Trophoblast cell (in vitro differentiated cells and primary cell): ENCODE data around the gene MARCHF6.
A peak's percentile ranks its signal among the peaks of the same experiment; 100 is the strongest.
"Not testable (repeated sequence)": the region's sequence is repeated elsewhere in the genome, so short reads cannot be mapped to it uniquely, and the experiment has no call there.

Experiments
- DNase-seq, 2 donors: peaks; one replicate each; pipeline ENCODE4 v3.0.0-alpha.2; 2016
- H2AFZ ChIP-seq: 2 replicates; pipeline ENCODE4 v1.6.1; 2013; ENCODE audit warnings: low read length, moderate library complexity, mild to moderate bottlenecking; ENCODE audit not compliant: insufficient read depth, poor library complexity
- H2AK5ac ChIP-seq: 2 replicates; pipeline ENCODE4 v1.6.1; 2013; ENCODE audit warnings: mild to moderate bottlenecking, low read length
- H2BK120ac ChIP-seq: 2 replicates; pipeline ENCODE4 v1.6.1; 2013; ENCODE audit warnings: low read length, mild to moderate bottlenecking, moderate library complexity; ENCODE audit not compliant: insufficient read depth, poor library complexity
- H2BK12ac ChIP-seq: 2 replicates; pipeline ENCODE4 v1.6.1; 2013; ENCODE audit warnings: mild to moderate bottlenecking, low read length, moderate library complexity
- H2BK5ac ChIP-seq: 2 replicates; pipeline ENCODE4 v1.6.1; 2013; ENCODE audit warnings: low read length, low read depth, moderate library complexity, mild to moderate bottlenecking; ENCODE audit not compliant: poor library complexity
- H3K14ac ChIP-seq: 2 replicates; pipeline ENCODE4 v1.6.1; 2013; ENCODE audit warnings: mild to moderate bottlenecking, low read length
- H3K18ac ChIP-seq: 2 replicates; pipeline ENCODE4 v1.6.1; 2013; ENCODE audit warnings: mild to moderate bottlenecking, low read length
- H3K23ac ChIP-seq: 2 replicates; pipeline ENCODE4 v1.6.1; 2013; ENCODE audit warnings: low read length
- H3K27ac ChIP-seq: 2 replicates; pipeline ENCODE4 v1.5.1; 2013; ENCODE audit warnings: low read depth, mild to moderate bottlenecking, inconsistent platforms, low read length, moderate library complexity
- H3K27me3 ChIP-seq: 2 replicates; pipeline ENCODE4 v1.6.1; 2013; ENCODE audit warnings: inconsistent platforms, mild to moderate bottlenecking, low read length, moderate library complexity; ENCODE audit not compliant: insufficient read depth
- H3K36me3 ChIP-seq, 2 experiments: 1 replicate in 1 of 2; 2 replicates in 1 of 2; pipeline ENCODE4 v1.6.1; 2013; ENCODE audit warnings: low read length in 2 of 2, mild to moderate bottlenecking in 2 of 2, moderate library complexity in 1 of 2; ENCODE audit not compliant: insufficient read depth in 2 of 2, control insufficient read depth in 1 of 2
- H3K4ac ChIP-seq: 2 replicates; pipeline ENCODE4 v1.6.1; 2013; ENCODE audit warnings: low read depth, mild to moderate bottlenecking, low read length, moderate library complexity
- H3K4me1 ChIP-seq, 2 experiments: 1 replicate in 1 of 2; 2 replicates in 1 of 2; pipeline ENCODE4 v1.6.1; 2013; ENCODE audit warnings: low read length in 2 of 2, mild to moderate bottlenecking in 2 of 2, moderate library complexity in 1 of 2; ENCODE audit not compliant: insufficient read depth in 2 of 2, control insufficient read depth in 1 of 2
- H3K4me2 ChIP-seq: 2 replicates; pipeline ENCODE4 v1.6.1; 2013; ENCODE audit warnings: inconsistent platforms, mild to moderate bottlenecking, low read length, moderate library complexity
- H3K4me3 ChIP-seq: 2 replicates; pipeline ENCODE4 v1.5.1; 2013; ENCODE audit warnings: mild to moderate bottlenecking, low read depth, low read length, inconsistent platforms
- H3K79me1 ChIP-seq: one replicate; pipeline ENCODE4 v1.6.1; 2013; ENCODE audit warnings: low read length
- H3K79me2 ChIP-seq: 2 replicates; pipeline ENCODE4 v1.6.1; 2013; ENCODE audit warnings: low read length, mild to moderate bottlenecking; ENCODE audit not compliant: control insufficient read depth, insufficient read depth, poor library complexity
- H3K9ac ChIP-seq: 2 replicates; pipeline ENCODE4 v1.6.1; 2013; ENCODE audit warnings: mild to moderate bottlenecking, low read length
- H3K9me3 ChIP-seq: 2 replicates; pipeline ENCODE4 v1.6.1; 2013; ENCODE audit warnings: low read depth, mild to moderate bottlenecking, control low read depth, inconsistent platforms, low read length; ENCODE audit not compliant: insufficient read depth
- H4K12ac ChIP-seq: 2 replicates; pipeline ENCODE4 v1.6.1; 2013; ENCODE audit warnings: low read depth, mild to moderate bottlenecking, low read length, moderate library complexity
- H4K8ac ChIP-seq: 2 replicates; pipeline ENCODE4 v1.6.1; 2013; ENCODE audit warnings: low read depth, mild to moderate bottlenecking, low read length, moderate library complexity
- H4K91ac ChIP-seq: one replicate; pipeline ENCODE4 v1.6.1; 2013; ENCODE audit warnings: low read depth, mild to moderate bottlenecking, low read length, moderate library complexity
- WGBS: extraction: QIAGEN DNeasy Blood & Tissue Kit; methylation state at CpG from one replicate; pipeline ENCODE4 v1.1.7; 2013; ENCODE audit warnings: missing lambda C conversion rate; ENCODE audit not compliant: insufficient read length, insufficient coverage; ENCODE audit errors: extremely low coverage; 5-methylcytosine and 5-hydroxymethylcytosine counted together

MARCHF6 gene

DNA sequence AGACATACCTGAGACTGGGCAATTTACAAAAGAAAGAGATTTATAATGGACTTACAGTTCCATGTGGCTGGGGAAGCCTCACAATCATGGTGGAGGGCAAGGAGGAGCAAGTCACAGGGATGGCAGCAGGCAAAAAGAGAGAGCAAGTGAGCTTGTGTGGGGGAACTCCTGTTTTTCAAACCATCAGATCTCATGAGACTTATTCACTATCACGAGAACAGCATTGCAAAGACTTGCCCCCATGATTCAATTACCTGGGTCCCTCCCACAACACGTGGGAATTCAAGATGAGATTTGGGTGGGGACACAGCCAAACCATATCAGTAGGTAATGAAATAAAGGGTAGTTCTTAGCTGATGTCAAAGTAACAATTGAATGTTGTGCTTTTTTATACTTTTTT lies 17.9 kb downstream of the MARCHF6 start:
- not testable (repeated sequence) for H3K14ac ChIP-seq, H3K4me3 ChIP-seq, H2BK120ac ChIP-seq, H3K18ac ChIP-seq, DNase-seq, H4K91ac ChIP-seq, H2BK12ac ChIP-seq, H3K27me3 ChIP-seq, H2AK5ac ChIP-seq, H4K8ac ChIP-seq, H3K79me2 ChIP-seq, H3K9ac ChIP-seq, H3K4me2 ChIP-seq, H4K12ac ChIP-seq, H3K36me3 ChIP-seq, H3K9me3 ChIP-seq, H2BK5ac ChIP-seq, H3K23ac ChIP-seq, H3K27ac ChIP-seq, H3K79me1 ChIP-seq, H2AFZ ChIP-seq, H3K4me1 ChIP-seq
- WGBS: no CpG with 5 or more reads among the region's 2 CpGs
- H3K4ac ChIP-seq: peak overlapping the region; percentile 37

DNA sequence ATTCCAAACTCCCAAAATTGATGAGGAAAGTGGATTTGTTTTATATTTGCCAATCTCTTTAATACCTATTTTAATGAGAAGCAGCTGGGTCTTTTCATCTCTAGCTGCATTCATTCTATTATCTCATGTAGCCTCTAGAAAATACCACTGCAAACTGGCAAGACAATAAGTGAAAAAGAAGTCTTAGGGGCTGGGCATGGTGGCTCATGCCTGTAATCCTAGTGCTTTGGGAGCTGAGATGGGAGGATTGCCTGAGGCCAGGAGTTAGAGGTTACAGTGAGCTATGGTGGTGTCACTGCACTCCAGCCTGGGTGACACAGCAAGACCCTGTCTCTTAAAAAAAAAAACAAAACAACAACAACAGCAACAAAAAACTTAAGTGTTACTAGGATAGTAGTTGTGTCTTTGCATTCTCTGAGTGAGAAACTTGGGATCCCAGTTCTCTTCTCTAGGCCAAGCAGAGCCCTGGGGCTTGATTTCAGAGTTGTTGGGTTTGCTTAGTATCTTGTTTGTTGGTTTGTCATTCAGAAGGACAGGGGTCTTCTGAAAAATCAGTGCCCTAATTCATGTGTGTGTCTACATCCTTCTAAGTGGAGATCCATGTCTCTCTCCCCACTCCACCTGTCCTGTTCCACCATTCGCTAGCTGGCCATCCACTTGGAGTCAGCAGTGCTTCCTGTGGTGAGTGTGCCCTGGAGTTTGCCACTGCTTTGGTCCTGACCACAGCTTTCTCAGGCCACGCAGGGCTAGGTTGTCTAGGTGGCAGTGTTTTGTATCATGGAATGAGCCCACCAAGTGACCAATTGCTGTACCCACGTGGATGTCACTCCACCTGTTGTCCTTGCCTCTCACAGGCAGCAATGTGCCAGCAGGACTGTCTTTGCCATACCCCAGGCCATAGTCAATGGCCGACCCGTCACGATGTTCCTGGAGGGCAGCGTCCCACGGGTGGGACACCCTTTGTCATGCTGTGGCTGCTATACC lies 19.5 kb downstream of the MARCHF6 start:
- H2BK12ac ChIP-seq: no peak overlapping the region
- no peak overlapping the region for H3K4me2 ChIP-seq
- no peak overlapping the region for H3K4me3 ChIP-seq
- peaks cover 7 to 8% of the 10 kb centered on the region in 2 experiments for H3K36me3 ChIP-seq
- H3K14ac ChIP-seq: no peak overlapping the region
- peaks cover 7% of the 10 kb centered on the region for H3K79me2 ChIP-seq
- H3K27ac ChIP-seq: no peak overlapping the region
- H4K8ac ChIP-seq: no peak overlapping the region
- H3K9me3 ChIP-seq: no peaks in the 10 kb centered on the region
- no peaks in the 10 kb centered on the region for H3K79me1 ChIP-seq
- no peak for DNase-seq
- no peak overlapping the region for H3K9ac ChIP-seq
- whole genome bisulfite sequencing: no CpG with 5 or more reads among the region's 8 CpGs
- H4K91ac ChIP-seq: no peak overlapping the region
- H2AFZ ChIP-seq: peak overlapping the region; percentile 40
- H3K4me1 ChIP-seq: no peaks in the 10 kb centered on the region
- H2BK120ac ChIP-seq: no peak overlapping the region
- no peak overlapping the region for H3K23ac ChIP-seq
- H3K27me3 ChIP-seq: no peaks in the 10 kb centered on the region
- no peak overlapping the region for H4K12ac ChIP-seq
- H3K4ac ChIP-seq: peak overlapping the region; percentile 49
- peak overlapping the region; percentile 62 for H3K18ac ChIP-seq
- H2BK5ac ChIP-seq: no peak overlapping the region
- H2AK5ac ChIP-seq: no peak overlapping the region

DNA sequence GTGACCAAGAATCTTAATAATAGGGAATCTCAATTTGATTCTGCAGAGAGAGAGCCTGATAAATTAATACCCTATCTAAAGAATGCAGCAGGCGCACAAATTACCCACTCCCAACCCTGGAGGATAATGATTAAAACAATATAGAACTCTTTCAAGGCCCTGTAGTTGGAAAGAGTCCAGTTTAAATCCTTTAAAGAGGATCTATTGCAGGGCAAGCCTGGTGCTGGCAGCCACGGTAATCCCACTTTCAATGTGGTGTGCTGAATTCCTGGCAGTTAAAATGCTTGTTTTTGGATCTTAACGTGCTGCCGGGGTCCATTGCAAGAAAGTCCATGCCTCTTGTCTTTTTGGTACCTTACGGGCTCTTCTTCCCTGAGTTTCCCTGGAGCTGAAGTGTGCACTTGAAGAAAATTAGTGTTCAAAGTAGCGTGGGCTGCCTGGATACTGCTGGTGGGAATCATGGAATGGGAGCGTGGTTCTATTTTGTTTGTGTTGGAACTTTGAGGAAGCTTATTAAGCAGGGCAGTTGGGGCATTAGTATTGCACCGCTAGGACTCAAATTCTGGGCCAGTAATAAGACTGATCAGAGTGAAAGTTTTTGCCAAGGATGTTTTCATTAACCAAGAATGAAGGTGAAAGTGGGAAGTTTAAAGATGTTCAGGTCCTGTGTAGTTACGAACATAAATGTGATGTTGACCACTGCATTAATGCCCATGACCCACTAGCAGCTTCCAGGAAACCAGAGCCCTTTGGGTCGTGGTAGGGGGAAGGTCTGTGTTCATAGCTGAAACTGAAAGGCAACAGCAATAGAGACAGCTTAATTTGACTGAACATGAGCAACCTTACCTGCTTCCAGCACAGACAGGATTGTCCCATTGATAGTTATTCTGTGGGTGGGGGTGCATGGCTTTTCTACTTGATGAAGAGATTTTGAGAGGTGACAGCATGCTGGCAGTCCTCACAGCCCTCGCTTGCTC lies 20.8 kb downstream of the MARCHF6 start:
- no CpG with 5 or more reads among the region's 11 CpGs for WGBS

DNA sequence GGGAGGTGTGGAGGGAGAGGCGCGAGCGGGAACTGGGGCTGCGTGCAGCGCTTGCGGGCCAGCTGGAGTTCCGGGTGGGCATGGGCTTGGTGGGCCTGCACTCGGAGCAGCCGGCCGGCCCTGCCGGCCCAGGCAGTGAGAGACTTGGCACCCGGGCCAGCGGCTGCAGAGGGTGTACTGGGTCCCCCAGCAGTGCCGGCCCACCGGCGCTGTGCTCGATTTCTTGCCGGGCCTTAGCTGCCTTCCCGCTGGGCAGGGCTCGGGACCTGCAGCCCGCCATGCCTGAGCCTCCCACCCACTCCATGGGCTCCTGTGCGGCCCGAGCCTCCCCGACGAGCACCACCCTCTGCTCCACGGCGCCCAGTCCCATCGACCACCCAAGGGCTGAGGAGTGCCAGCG lies 21.7 kb downstream of the MARCHF6 start:
- not testable (repeated sequence) for H3K18ac ChIP-seq, H3K4me2 ChIP-seq, H3K27ac ChIP-seq, H3K79me2 ChIP-seq, H3K9me3 ChIP-seq, H3K79me1 ChIP-seq, H4K12ac ChIP-seq, H2AFZ ChIP-seq, H2BK12ac ChIP-seq, H3K4me3 ChIP-seq, H4K91ac ChIP-seq, H3K36me3 ChIP-seq, H3K4me1 ChIP-seq, H3K27me3 ChIP-seq, H2BK120ac ChIP-seq, H2AK5ac ChIP-seq, DNase-seq, H3K14ac ChIP-seq, H3K23ac ChIP-seq, H3K9ac ChIP-seq, H4K8ac ChIP-seq, H2BK5ac ChIP-seq, H3K4ac ChIP-seq
- no CpG with 5 or more reads among the region's 29 CpGs for WGBS

More for the DNA sequence above, 20.8 kb downstream of the MARCHF6 start:
- peaks cover 7% of the 10 kb centered on the region for H3K79me2 ChIP-seq
- H4K8ac ChIP-seq: no peak overlapping the region
- H3K4ac ChIP-seq: peak overlapping the region; percentile 56
- H3K4me2 ChIP-seq: no peak overlapping the region
- H3K23ac ChIP-seq: peak overlapping the region; percentile 90
- H3K9ac ChIP-seq: no peak overlapping the region
- H4K12ac ChIP-seq: no peak overlapping the region
- H3K27ac ChIP-seq: no peak overlapping the region
- H3K18ac ChIP-seq: no peak overlapping the region
- H2BK12ac ChIP-seq: no peak overlapping the region
- H3K27me3 ChIP-seq: no peaks in the 10 kb centered on the region
- H2AFZ ChIP-seq: no peak overlapping the region
- no peak overlapping the region for H2AK5ac ChIP-seq
- no peak for DNase-seq
- H3K14ac ChIP-seq: no peak overlapping the region
- H3K4me1 ChIP-seq: no peaks in the 10 kb centered on the region
- H3K4me3 ChIP-seq: no peak overlapping the region
- no peak overlapping the region for H4K91ac ChIP-seq
- H3K79me1 ChIP-seq: no peaks in the 10 kb centered on the region
- H3K9me3 ChIP-seq: no peaks in the 10 kb centered on the region
- peaks cover 7 to 8% of the 10 kb centered on the region in 2 experiments for H3K36me3 ChIP-seq
- no peak overlapping the region for H2BK5ac ChIP-seq
- H2BK120ac ChIP-seq: no peak overlapping the region
